Lower leg skin (tissue), 3 donors: Measurements from ENCODE around the gene ISY1.

Experiments
- CTCF ChIP-seq, 3 donors: fragments of 450-650 bp; IDR thresholded peaks; one replicate each; pipeline ENCODE4 v1.5.1; 2016; ENCODE audit warnings: antibody characterized with exemption in 3 of 3, mild to moderate bottlenecking in 3 of 3, moderate library complexity in 2 of 3
- POLR2A ChIP-seq, 2 donors: fragments of 450-650 bp; IDR thresholded peaks; one replicate each; pipeline ENCODE4 v1.6.1; 2016 to 2017; ENCODE audit warnings: antibody characterized with exemption in 2 of 2, mild to moderate bottlenecking in 1 of 2, moderate library complexity in 1 of 2

- no peak for TF ChIP-seq CTCF (IDR thresholded peaks at IDR 0.05)
- no peak for TF ChIP-seq POLR2A (IDR thresholded peaks at IDR 0.05)
Observed at GRCh38 chr3:129162729-129163579, 2.1 kb upstream of the ISY1 start.
